HUES6 (cell line): Measurements from ENCODE around the gene ANKRD22.
"Not testable (repeated sequence)": the region's sequence is repeated elsewhere in the genome, so short reads cannot be mapped to it uniquely, and the experiment has no call there.

Source experiments
- H3K27ac ChIP-seq: 2 replicates; pipeline ENCODE4 v1.7.0; 2013; ENCODE audit warnings: low read depth, mild to moderate bottlenecking, low read length, inconsistent platforms
- H3K27me3 ChIP-seq: 2 replicates; pipeline ENCODE4 v1.6.1; 2013; ENCODE audit warnings: low read length; ENCODE audit not compliant: control insufficient read depth, insufficient read depth
- H3K36me3 ChIP-seq: 2 replicates; pipeline ENCODE4 v1.6.1; 2013; ENCODE audit warnings: low read length; ENCODE audit not compliant: control insufficient read depth, insufficient read depth
- H3K4me1 ChIP-seq: 2 replicates; pipeline ENCODE4 v1.6.1; 2013; ENCODE audit warnings: low read length; ENCODE audit not compliant: control insufficient read depth, insufficient read depth
- H3K4me3 ChIP-seq: 2 replicates; pipeline ENCODE4 v1.5.1; 2013; ENCODE audit warnings: low read depth, low read length
- H3K9ac ChIP-seq: one replicate; pipeline ENCODE4 v1.6.1; 2013; ENCODE audit warnings: mild to moderate bottlenecking, low read length
- H3K9me3 ChIP-seq: 2 replicates; pipeline ENCODE4 v1.6.1; 2013; ENCODE audit warnings: low read depth, low read length; ENCODE audit not compliant: control insufficient read depth, insufficient read depth

ANKRD22 gene

GRCh38 chr10:88888810-88889445 is 37.3 kb upstream of the ANKRD22 start:
- Histone ChIP-seq H3K27ac (no peak overlapping the region), H3K4me3 (no peak overlapping the region), H3K9me3 (no peaks in the 10 kb centered on the region), H3K36me3 (no peaks in the 10 kb centered on the region), H3K4me1 (peaks cover 10% of the 10 kb centered on the region), H3K27me3 (no peaks in the 10 kb centered on the region; the same call in 1 of the 2 replicates), H3K9ac (no peak overlapping the region)

GRCh38 chr10:88886557-88886956 is 34.9 kb upstream of the ANKRD22 start:
- Histone ChIP-seq H3K27me3 (peaks cover 7% of the 10 kb centered on the region; the same call in 1 of the 2 replicates), H3K36me3 (no peaks in the 10 kb centered on the region), H3K4me3 (no peak overlapping the region), H3K4me1 (0 out of 2 replicates have a peak, but pooled peaks cover 4% of the 10 kb centered on the region), H3K9me3 (no peaks in the 10 kb centered on the region), H3K9ac (no peak overlapping the region), H3K27ac (no peak overlapping the region)

- Histone ChIP-seq H3K27ac (no peak overlapping the region), H3K36me3 (no peaks in the 10 kb centered on the region), H3K4me1 (0 out of 2 replicates have a peak, but pooled peaks cover 4% of the 10 kb centered on the region)
These were observed 31.8 kb upstream of the ANKRD22 start for GRCh38 chr10:88883448-88883809.

GRCh38 chr10:88882646-88883447 is 31.2 kb upstream of the ANKRD22 start:
- H3K4me3 ChIP-seq, H3K27ac ChIP-seq: not testable (repeated sequence)

More at GRCh38 chr10:88883448-88883809, 31.8 kb upstream of the ANKRD22 start:
- peaks cover 35% of the 10 kb centered on the region for H3K27me3 ChIP-seq
- no peaks in the 10 kb centered on the region for H3K9me3 ChIP-seq
- H3K9ac ChIP-seq, result no peak overlapping the region
- no peak overlapping the region for H3K4me3 ChIP-seq

GRCh38 chr10:88881922-88882645 is 30.4 kb upstream of the ANKRD22 start:
- H3K4me3 ChIP-seq, result no peak overlapping the region
- H3K9ac ChIP-seq, result no peak overlapping the region
- H3K27me3 ChIP-seq, result peaks cover 47% of the 10 kb centered on the region
- 0 out of 2 replicates have a peak, but pooled peaks cover 4% of the 10 kb centered on the region for H3K4me1 ChIP-seq
- no peaks in the 10 kb centered on the region for H3K36me3 ChIP-seq
- H3K27ac ChIP-seq, result no peak overlapping the region
- H3K9me3 ChIP-seq, result no peaks in the 10 kb centered on the region

More at GRCh38 chr10:88882646-88883447, 31.2 kb upstream of the ANKRD22 start:
- peaks cover 39% of the 10 kb centered on the region for H3K27me3 ChIP-seq
- not testable (repeated sequence) for H3K36me3 ChIP-seq, H3K4me1 ChIP-seq, H3K9ac ChIP-seq, H3K9me3 ChIP-seq

GRCh38 chr10:88881320-88881719 is 29.7 kb upstream of the ANKRD22 start:
- Histone ChIP-seq H3K9me3 (no peaks in the 10 kb centered on the region), H3K27me3 (peaks cover 47% of the 10 kb centered on the region), H3K36me3 (no peaks in the 10 kb centered on the region), H3K4me3 (peak overlapping the region; percentile 89), H3K27ac (no peak overlapping the region), H3K9ac (no peak overlapping the region), H3K4me1 (no peaks in the 10 kb centered on the region)

- Histone ChIP-seq H3K4me3 (peak overlapping the region; percentile 89), H3K4me1 (no peaks in the 10 kb centered on the region), H3K9ac (peak overlapping the region; percentile 60), H3K27me3 (peaks cover 47% of the 10 kb centered on the region), H3K9me3 (no peaks in the 10 kb centered on the region), H3K27ac (no peak overlapping the region), H3K36me3 (no peaks in the 10 kb centered on the region)
These were observed 28.8 kb upstream of the ANKRD22 start for GRCh38 chr10:88880282-88881076.

- peaks cover 47% of the 10 kb centered on the region for H3K27me3 ChIP-seq
- no peak within 1 kb of the TSS for H3K27ac ChIP-seq
- no peaks in the 10 kb centered on the region for H3K4me1 ChIP-seq
- H3K36me3 ChIP-seq, result no peaks in the 10 kb centered on the region
- H3K4me3 ChIP-seq, result peak within 1 kb of the TSS; percentile 89
- no peaks in the 10 kb centered on the region for H3K9me3 ChIP-seq
- H3K9ac ChIP-seq, result peak within 1 kb of the TSS; percentile 60
These were observed 28.1 kb upstream of the ANKRD22 start, which contains the start of gene STAMBPL1 for GRCh38 chr10:88879534-88880281. TSS of gene STAMBPL1 (plus strand) at chr10:88880245. CDS start at chr10:88901709, 21,464 bp downstream.

- peaks cover 47% of the 10 kb centered on the region for H3K27me3 ChIP-seq
- no peak overlapping the region for H3K27ac ChIP-seq
- no peak overlapping the region for H3K9ac ChIP-seq
- no peaks in the 10 kb centered on the region for H3K36me3 ChIP-seq
- no peaks in the 10 kb centered on the region for H3K9me3 ChIP-seq
- H3K4me1 ChIP-seq, result no peaks in the 10 kb centered on the region
- H3K4me3 ChIP-seq, result no peak overlapping the region
These were observed 25.7 kb upstream of the ANKRD22 start for GRCh38 chr10:88877298-88877697.

- Histone ChIP-seq H3K4me1 (no peaks in the 10 kb centered on the region), H3K27me3 (peaks cover 28% of the 10 kb centered on the region), H3K9ac (no peak overlapping the region), H3K4me3 (no peak overlapping the region), H3K9me3 (no peaks in the 10 kb centered on the region), H3K36me3 (no peaks in the 10 kb centered on the region), H3K27ac (no peak overlapping the region)
These were observed 23.4 kb upstream of the ANKRD22 start for GRCh38 chr10:88875081-88875480.
